Measurements from ENCODE around the gene GP1BA.

- no peak for TF ChIP-seq CTCF (IDR thresholded peaks at IDR 0.05)
- no peak for TF ChIP-seq EZH2 (IDR thresholded peaks at IDR 0.05; ENCODE audit: borderline replicate concordance, insufficient read depth, low read depth, low read length, poor library complexity, severe bottlenecking)
Measured at GRCh38 chr17:4958102-4958501, 26.0 kb downstream of the GP1BA start.

All from B cell (primary cell).